DOHH2 (cell line): ENCODE results near the gene CASP10.

Source experiments
- CTCF ChIP-seq: fragments of 200-600 bp; sonication (generic); IDR thresholded peaks from one replicate; pipeline ENCODE4 v1.5.1; 2014; ENCODE audit warnings: antibody characterized with exemption, mild to moderate bottlenecking, low read depth, low read length; ENCODE audit not compliant: poor library complexity, severe bottlenecking
- EZH2phosphoT487 ChIP-seq: fragments of 200-600 bp; sonication (generic); IDR thresholded peaks from 2 replicates; pipeline ENCODE4 v1.6.1; 2017; ENCODE audit warnings: borderline replicate concordance, mild to moderate bottlenecking, antibody characterized with exemption, low read length, moderate library complexity, mixed read lengths

- TF ChIP-seq CTCF = no peak
- TF ChIP-seq EZH2phosphoT487 = no peak
Measured at GRCh38 chr2:201149064-201149820, 33.7 kb upstream of the CASP10 start.
